Glutamatergic neuron (in vitro differentiated cells): ENCODE results near the gene GREB1. TPM values are rescaled to one million over a fixed set of nuclear protein-coding genes. Genes with fewer than 3 reads are reported as not detected.

Experiments used
- DNase-seq: peaks from one replicate; pipeline ENCODE4 v3.0.0; 2022
- H3K27ac Mint-ChIP-seq: one replicate; pipeline ENCODE4 v1.8.0; 2020; ENCODE audit warnings: mild to moderate bottlenecking, mixed read lengths, inconsistent platforms; ENCODE audit not compliant: unreplicated experiment
- H3K27me3 Mint-ChIP-seq: one replicate; pipeline ENCODE4 v1.8.0; 2020; ENCODE audit warnings: mild to moderate bottlenecking, moderate library complexity, mixed read lengths, inconsistent platforms; ENCODE audit not compliant: unreplicated experiment
- H3K36me3 Mint-ChIP-seq: one replicate; pipeline ENCODE4 v1.8.0; 2020; ENCODE audit warnings: mild to moderate bottlenecking, mixed read lengths, inconsistent platforms; ENCODE audit not compliant: unreplicated experiment
- H3K4me1 Mint-ChIP-seq: one replicate; pipeline ENCODE4 v1.8.0; 2020; ENCODE audit warnings: mild to moderate bottlenecking, low read depth, mixed read lengths, inconsistent platforms; ENCODE audit not compliant: unreplicated experiment
- H3K4me3 Mint-ChIP-seq: one replicate; pipeline ENCODE4 v1.8.0; 2020; ENCODE audit warnings: mild to moderate bottlenecking, mixed read lengths, inconsistent platforms; ENCODE audit not compliant: unreplicated experiment
- H3K9me3 Mint-ChIP-seq: one replicate; pipeline ENCODE4 v1.8.0; 2020; ENCODE audit warnings: mild to moderate bottlenecking, moderate library complexity, mixed read lengths, inconsistent platforms; ENCODE audit not compliant: unreplicated experiment
- CTCF ChIP-seq: fragments of 200-600 bp; sonication (generic); IDR thresholded peaks from one replicate; pipeline ENCODE4 v1.5.0; 2021; ENCODE audit not compliant: partially characterized antibody, unreplicated experiment
- total RNA-seq: library from RNA; stranded (reverse); fragmentation: NEBNext Ultra II Directional; extraction: Animal tissue kit (Norgen Biotek cat#: 25700); gene quantifications from one replicate; pipeline ENCODE4 v1.2.1, GENCODE V29; 2021; ENCODE audit not compliant: unreplicated experiment

The GREB1 gene
- total RNA-seq, 1 donor from 2014 or later: 134 TPM

- H3K36me3 Mint-ChIP-seq: no peaks in the 10 kb centered on the region
- H3K27me3 Mint-ChIP-seq: peaks cover 1% of the 10 kb centered on the region
- no peak overlapping the region for H3K27ac Mint-ChIP-seq
- H3K9me3 Mint-ChIP-seq: peaks cover 2% of the 10 kb centered on the region
- H3K4me1 Mint-ChIP-seq: peaks cover 19% of the 10 kb centered on the region
- no peak for DNase-seq
- TF ChIP-seq CTCF: no peak
- no peak overlapping the region for H3K4me3 Mint-ChIP-seq
Measured at GRCh38 chr2:11680901-11681721, 147.3 kb downstream of the GREB1 start.

GRCh38 chr2:11681722-11682589, 148.1 kb downstream of the GREB1 start:
- H3K9me3 Mint-ChIP-seq: peaks cover 2% of the 10 kb centered on the region
- H3K36me3 Mint-ChIP-seq: no peaks in the 10 kb centered on the region
- peak; percentile 98 for TF ChIP-seq CTCF
- no peak overlapping the region for H3K4me3 Mint-ChIP-seq
- H3K27me3 Mint-ChIP-seq: peaks cover 1% of the 10 kb centered on the region
- DNase-seq: peak; percentile 74
- H3K4me1 Mint-ChIP-seq: peaks cover 13% of the 10 kb centered on the region
- H3K27ac Mint-ChIP-seq: peak overlapping the region; percentile 10

- no peaks in the 10 kb centered on the region for H3K36me3 Mint-ChIP-seq
- no peak for DNase-seq
- H3K4me3 Mint-ChIP-seq: no peak overlapping the region
- peaks cover 2% of the 10 kb centered on the region for H3K9me3 Mint-ChIP-seq
- peaks cover 13% of the 10 kb centered on the region for H3K4me1 Mint-ChIP-seq
- TF ChIP-seq CTCF: no peak
- no peak overlapping the region for H3K27ac Mint-ChIP-seq
- peaks cover 1% of the 10 kb centered on the region for H3K27me3 Mint-ChIP-seq
Measured at GRCh38 chr2:11682590-11682915, 148.7 kb downstream of the GREB1 start.

- Mint-ChIP-seq H3K4me1 (peaks cover 13% of the 10 kb centered on the region), H3K36me3 (no peaks in the 10 kb centered on the region), H3K4me3 (no peak overlapping the region), H3K9me3 (peaks cover 2% of the 10 kb centered on the region), H3K27ac (no peak overlapping the region), H3K27me3 (peaks cover 1% of the 10 kb centered on the region)
- no peak for DNase-seq
- peak; percentile 31 for TF ChIP-seq CTCF
Measured at GRCh38 chr2:11683476-11683875, 149.6 kb downstream of the GREB1 start.

GRCh38 chr2:11683966-11684365, 150.1 kb downstream of the GREB1 start:
- H3K27me3 Mint-ChIP-seq: peaks cover 1% of the 10 kb centered on the region
- H3K4me3 Mint-ChIP-seq: no peak overlapping the region
- H3K4me1 Mint-ChIP-seq: peaks cover 13% of the 10 kb centered on the region
- no peak for TF ChIP-seq CTCF
- peaks cover 2% of the 10 kb centered on the region for H3K9me3 Mint-ChIP-seq
- no peaks in the 10 kb centered on the region for H3K36me3 Mint-ChIP-seq
- no peak overlapping the region for H3K27ac Mint-ChIP-seq
- no peak for DNase-seq
